Stimulated activated naive CD8-positive, alpha-beta T cell treated with anti-CD3 and anti-CD28 coated beads, Interleukin-15, amount 100 ng/mL, for 72 hours (primary cell): ENCODE results near the gene TMEM115.
A peak's percentile ranks its signal among the peaks of the same experiment; 100 is the strongest.

ENCODE experiments used
- ATAC-seq: fragments of 150-1000 bp; cut with Tn5 transposase; 2 replicates; pipeline ENCODE4 v1.10.0; 2021; ENCODE audit warnings: mild to moderate bottlenecking, moderate library complexity
- DNase-seq, 2 donors: peaks; one replicate each; pipeline ENCODE4 v3.0.0; 2021 to 2022
- H3K27ac Mint-ChIP-seq, 2 donors: one replicate each; pipeline ENCODE4 v1.8.0; 2022; ENCODE audit warnings: mild to moderate bottlenecking in 2 of 2, mixed read lengths in 2 of 2, moderate library complexity in 2 of 2
- H3K27me3 Mint-ChIP-seq: one replicate; pipeline ENCODE4 v1.8.0; 2022; ENCODE audit warnings: mixed read lengths
- H3K4me1 Mint-ChIP-seq: one replicate; pipeline ENCODE4 v1.8.0; 2022; ENCODE audit warnings: mild to moderate bottlenecking, mixed read lengths
- H3K4me3 Mint-ChIP-seq, 2 donors: one replicate each; pipeline ENCODE4 v1.8.0; 2022; ENCODE audit warnings: mild to moderate bottlenecking in 2 of 2, mixed read lengths in 2 of 2, moderate library complexity in 1 of 2
- H3K9me3 Mint-ChIP-seq, 2 donors: one replicate each; pipeline ENCODE4 v1.8.0; 2022; ENCODE audit warnings: mixed read lengths in 2 of 2

Gene TMEM115

GRCh38 chr3:50383750-50384149 is 24.4 kb upstream of the TMEM115 start:
- Mint-ChIP-seq H3K27ac (no peak overlapping the region), H3K9me3 (no peaks in the 10 kb centered on the region), H3K4me3 (no peak overlapping the region), H3K27me3 (no peaks in the 10 kb centered on the region), H3K4me1 (no peaks in the 10 kb centered on the region)
- DNase-seq, result no peak
- no peak for ATAC-seq

- Mint-ChIP-seq H3K27ac (peak overlapping the region in 1 of 2 donors; percentile 14), H3K9me3 (no peaks in the 10 kb centered on the region), H3K27me3 (no peaks in the 10 kb centered on the region), H3K4me1 (no peaks in the 10 kb centered on the region), H3K4me3 (no peak overlapping the region)
- no peak for ATAC-seq
- no peak for DNase-seq
These were observed 23.4 kb upstream of the TMEM115 start for GRCh38 chr3:50382722-50383121.

- Mint-ChIP-seq H3K27me3 (no peaks in the 10 kb centered on the region), H3K4me3 (no peak overlapping the region), H3K4me1 (no peaks in the 10 kb centered on the region), H3K27ac (peak overlapping the region in 1 of 2 donors; percentile 84), H3K9me3 (no peaks in the 10 kb centered on the region)
- no peak for ATAC-seq
- no peak for DNase-seq
These were observed 22.1 kb upstream of the TMEM115 start for GRCh38 chr3:50381383-50381782.

GRCh38 chr3:50380405-50381085 is 21.2 kb upstream of the TMEM115 start:
- H3K4me3 Mint-ChIP-seq, result no peak overlapping the region
- H3K4me1 Mint-ChIP-seq, result no peaks in the 10 kb centered on the region
- ATAC-seq (no peak), DNase-seq (no peak)
- no peaks in the 10 kb centered on the region for H3K27me3 Mint-ChIP-seq
- H3K27ac Mint-ChIP-seq, result no peak overlapping the region
- H3K9me3 Mint-ChIP-seq, result no peaks in the 10 kb centered on the region

- no peaks in the 10 kb centered on the region for H3K9me3 Mint-ChIP-seq
- peak overlapping the region in 1 of 2 donors; percentile 5 for H3K27ac Mint-ChIP-seq
- ATAC-seq (no peak), DNase-seq (no peak)
- peaks cover 2% of the 10 kb centered on the region for H3K4me1 Mint-ChIP-seq
- H3K27me3 Mint-ChIP-seq, result no peaks in the 10 kb centered on the region
- no peak overlapping the region for H3K4me3 Mint-ChIP-seq
These were observed 19.4 kb upstream of the TMEM115 start for GRCh38 chr3:50378757-50379156.

GRCh38 chr3:50378024-50378423 is 18.7 kb upstream of the TMEM115 start:
- Mint-ChIP-seq H3K4me3 (no peak overlapping the region), H3K4me1 (peaks cover 6% of the 10 kb centered on the region), H3K27ac (peak overlapping the region in 1 of 2 donors; percentile 77), H3K9me3 (no peaks in the 10 kb centered on the region), H3K27me3 (no peaks in the 10 kb centered on the region)
- no peak for ATAC-seq
- DNase-seq, result no peak

GRCh38 chr3:50375258-50375931 is 16.1 kb upstream of the TMEM115 start:
- no peaks in the 10 kb centered on the region for H3K9me3 Mint-ChIP-seq
- no peaks in the 10 kb centered on the region for H3K27me3 Mint-ChIP-seq
- no peak for DNase-seq
- peaks cover 25% of the 10 kb centered on the region for H3K4me1 Mint-ChIP-seq
- no peak overlapping the region for H3K4me3 Mint-ChIP-seq
- peak; percentile 38 for ATAC-seq
- no peak overlapping the region for H3K27ac Mint-ChIP-seq

- Mint-ChIP-seq H3K9me3 (no peaks in the 10 kb centered on the region), H3K4me3 (no peak overlapping the region), H3K4me1 (peaks cover 25% of the 10 kb centered on the region), H3K27me3 (no peaks in the 10 kb centered on the region), H3K27ac (no peak overlapping the region)
- peak; percentile 39 for ATAC-seq
- DNase-seq, result no peak
These were observed 15.3 kb upstream of the TMEM115 start for GRCh38 chr3:50374363-50375257.

GRCh38 chr3:50373146-50374051 is 14.1 kb upstream of the TMEM115 start:
- no peaks in the 10 kb centered on the region for H3K27me3 Mint-ChIP-seq
- H3K27ac Mint-ChIP-seq, result peak overlapping the region; percentile 32 to 58
- ATAC-seq (no peak), DNase-seq (no peak)
- H3K4me1 Mint-ChIP-seq, result peaks cover 33% of the 10 kb centered on the region
- H3K4me3 Mint-ChIP-seq, result no peak overlapping the region
- no peaks in the 10 kb centered on the region for H3K9me3 Mint-ChIP-seq

- DNase-seq (no peak), ATAC-seq (no peak)
- Mint-ChIP-seq H3K27ac (peak overlapping the region in 1 of 2 donors; percentile 69), H3K4me3 (no peak overlapping the region), H3K4me1 (peaks cover 36% of the 10 kb centered on the region), H3K27me3 (no peaks in the 10 kb centered on the region), H3K9me3 (no peaks in the 10 kb centered on the region)
These were observed 13.0 kb upstream of the TMEM115 start for GRCh38 chr3:50372349-50372748.

GRCh38 chr3:50371133-50371685 is 11.9 kb upstream of the TMEM115 start:
- H3K9me3 Mint-ChIP-seq, result no peaks in the 10 kb centered on the region
- no peak for ATAC-seq
- H3K4me1 Mint-ChIP-seq, result peaks cover 42% of the 10 kb centered on the region
- no peaks in the 10 kb centered on the region for H3K27me3 Mint-ChIP-seq
- no peak for DNase-seq
- H3K27ac Mint-ChIP-seq, result no peak overlapping the region
- no peak overlapping the region for H3K4me3 Mint-ChIP-seq

- DNase-seq (no peak), ATAC-seq (no peak)
- no peaks in the 10 kb centered on the region for H3K27me3 Mint-ChIP-seq
- H3K4me1 Mint-ChIP-seq, result peaks cover 48% of the 10 kb centered on the region
- H3K9me3 Mint-ChIP-seq, result no peaks in the 10 kb centered on the region
- H3K4me3 Mint-ChIP-seq, result no peak overlapping the region
- H3K27ac Mint-ChIP-seq, result no peak overlapping the region
These were observed 11.3 kb upstream of the TMEM115 start for GRCh38 chr3:50370594-50370993.

GRCh38 chr3:50369012-50369670 is 9.8 kb upstream of the TMEM115 start:
- no peaks in the 10 kb centered on the region for H3K9me3 Mint-ChIP-seq
- peaks cover 59% of the 10 kb centered on the region for H3K4me1 Mint-ChIP-seq
- DNase-seq (no peak), ATAC-seq (no peak)
- H3K27ac Mint-ChIP-seq, result peak overlapping the region in 1 of 2 donors; percentile 57
- no peaks in the 10 kb centered on the region for H3K27me3 Mint-ChIP-seq
- no peak overlapping the region for H3K4me3 Mint-ChIP-seq

GRCh38 chr3:50365842-50366220 is 6.5 kb upstream of the TMEM115 start:
- Mint-ChIP-seq H3K4me1 (peaks cover 38% of the 10 kb centered on the region), H3K27ac (peak overlapping the region; percentile 74 to 94), H3K4me3 (peak overlapping the region; percentile 85 to 90), H3K9me3 (no peaks in the 10 kb centered on the region), H3K27me3 (no peaks in the 10 kb centered on the region)
- ATAC-seq (no peak), DNase-seq (no peak)
